ENCODE data around the gene ARHGEF28.

Gene ARHGEF28

GRCh38 chr5:73862796-73863195 is 236.8 kb downstream of the ARHGEF28 start:
- no peak for DNase-seq

- DNase-seq: no peak
Observed at GRCh38 chr5:73863876-73864275, 237.9 kb downstream of the ARHGEF28 start.

- DNase-seq: no peak
Observed at GRCh38 chr5:73865315-73865714, 239.3 kb downstream of the ARHGEF28 start.

GRCh38 chr5:73867345-73868335 is 241.6 kb downstream of the ARHGEF28 start:
- DNase-seq: no peak

GRCh38 chr5:73883646-73884045 is 257.6 kb downstream of the ARHGEF28 start:
- DNase-seq: no peak

- DNase-seq: no peak
Observed at GRCh38 chr5:73887688-73888087, 261.7 kb downstream of the ARHGEF28 start.

GRCh38 chr5:73890569-73890968 is 264.6 kb downstream of the ARHGEF28 start:
- no peak for DNase-seq

- no peak for DNase-seq
Observed at GRCh38 chr5:73892218-73892617, 266.2 kb downstream of the ARHGEF28 start.

- DNase-seq: no peak
Observed at GRCh38 chr5:73892806-73893205, 266.8 kb downstream of the ARHGEF28 start.

- DNase-seq: no peak
Observed at GRCh38 chr5:73893813-73894212, 267.8 kb downstream of the ARHGEF28 start.

- no peak for DNase-seq
Observed at GRCh38 chr5:73894860-73895259, 268.9 kb downstream of the ARHGEF28 start.

GRCh38 chr5:73895471-73895870 is 269.5 kb downstream of the ARHGEF28 start:
- no peak for DNase-seq

- DNase-seq: no peak
Observed at GRCh38 chr5:73896097-73896496, 270.1 kb downstream of the ARHGEF28 start.

- DNase-seq: no peak
Observed at GRCh38 chr5:73896668-73897067, 270.7 kb downstream of the ARHGEF28 start.

- DNase-seq: no peak
Observed at GRCh38 chr5:73897893-73898292, 271.9 kb downstream of the ARHGEF28 start.

- no peak for DNase-seq
Observed at GRCh38 chr5:73899055-73899454, 273.1 kb downstream of the ARHGEF28 start.

- no peak for DNase-seq
Observed at GRCh38 chr5:73899916-73900315, 273.9 kb downstream of the ARHGEF28 start.

GRCh38 chr5:73900566-73900965 is 274.6 kb downstream of the ARHGEF28 start:
- no peak for DNase-seq

GRCh38 chr5:73901043-73901442 is 275.0 kb downstream of the ARHGEF28 start:
- DNase-seq: no peak

- peak; percentile 17 for DNase-seq
Observed at GRCh38 chr5:73901455-73901854, 275.5 kb downstream of the ARHGEF28 start.

GRCh38 chr5:73902327-73903051 is 276.5 kb downstream of the ARHGEF28 start:
- peak; percentile 62 for DNase-seq

GRCh38 chr5:73903169-73903568 is 277.2 kb downstream of the ARHGEF28 start:
- no peak for DNase-seq

- DNase-seq: no peak
Observed at GRCh38 chr5:73906277-73906676, 280.3 kb downstream of the ARHGEF28 start.

GRCh38 chr5:73907164-73907563 is 281.2 kb downstream of the ARHGEF28 start:
- DNase-seq: no peak

All from RPMI8226 (cell line).